GM12878 (cell line): ENCODE data around the gene SNAI3. TPM values are rescaled to one million over a fixed set of nuclear protein-coding genes. Genes with fewer than 3 reads are reported as not detected.

ENCODE experiments used
- ATAC-seq: fragments of 200-7000 bp; cut with Tn5 transposase; 3 replicates; pipeline ENCODE4 v1.9.1; 2020; ENCODE audit warnings: mild to moderate bottlenecking, moderate library complexity
- BruUV-seq: library from RNA; stranded (reverse); fragments of 400-500 nt; replicated peaks from 2 replicates; lab custom pipeline; 2021; lab: Mats Ljungman, UMichigan
- CTCF ChIA-PET: fragments of 300-600 bp; sonication (Branson Sonifier 250); formaldehyde crosslinking; extraction: SDS; loops from one replicate; lab custom pipeline; 2021; ENCODE audit warnings: inconsistent platforms; lab: Yijun Ruan, JAX
- POLR2A ChIA-PET: fragments of 350-600 bp; formaldehyde crosslinking; extraction: SDS; loops from one replicate; lab custom pipeline; 2021; ENCODE audit warnings: inconsistent platforms; lab: Charles Lee
- RAD21 ChIA-PET: fragments of 300-600 bp; sonication (Branson Sonifier 250); formaldehyde crosslinking; loops from one replicate; lab custom pipeline; 2023; ENCODE audit warnings: antibody characterized with exemption; ENCODE audit not compliant: unreplicated experiment; lab: Charles Lee
- SMC1A ChIA-PET: fragments of 300-600 bp; sonication (Branson Sonifier 250); formaldehyde crosslinking; loops from one replicate; lab custom pipeline; 2023; ENCODE audit not compliant: unreplicated experiment, uncharacterized antibody; lab: Charles Lee
- DNase-seq: peaks from one replicate; pipeline ENCODE4 v3.0.0-alpha.2; 2011; ENCODE audit warnings: low read depth, low spot score
- FAIRE-seq: peaks from 3 replicates; lab custom pipeline; 2011; peaks lifted over from hg19 to GRCh38; lab: Jason Lieb, UNC
- H2AFZ ChIP-seq: 2 replicates; pipeline ENCODE4 v1.6.0; 2011; ENCODE audit warnings: low read depth, low read length, control low read depth; ENCODE audit not compliant: control insufficient read depth
- H3K27ac ChIP-seq: 2 replicates; pipeline ENCODE4 v1.5.1; 2011; ENCODE audit warnings: control low read depth; ENCODE audit not compliant: control insufficient read depth, insufficient read depth
- H3K27me3 ChIP-seq, 2 experiments: replicated peaks in 1 of 2; 2 replicates each; pipeline versions ENCODE4 v1.6.0 to v1.6.1; 2011; ENCODE audit warnings: low read length in 1 of 2; ENCODE audit not compliant: control insufficient read depth in 2 of 2, insufficient read depth in 2 of 2
- H3K36me3 ChIP-seq, 2 experiments: 2 replicates each; pipeline ENCODE4 v1.5.1; 2011; ENCODE audit warnings: low read length in 1 of 2; ENCODE audit not compliant: control insufficient read depth in 2 of 2, insufficient read depth in 2 of 2
- H3K4me1 ChIP-seq: 2 replicates; pipeline ENCODE4 v1.6.1; 2011; ENCODE audit warnings: mild to moderate bottlenecking, low read length, moderate library complexity, mixed read lengths; ENCODE audit not compliant: control insufficient read depth, insufficient read depth
- H3K4me2 ChIP-seq: 2 replicates; pipeline ENCODE4 v1.6.0; 2011; ENCODE audit warnings: control low read depth; ENCODE audit not compliant: control insufficient read depth, insufficient read depth
- H3K4me3 ChIP-seq: fragments of 200-600 bp; sonication (generic); 2 replicates; pipeline ENCODE4 v1.5.1; 2016
- H3K79me2 ChIP-seq: 2 replicates; pipeline ENCODE4 v1.6.0; 2011; ENCODE audit warnings: low read length; ENCODE audit not compliant: control insufficient read depth, insufficient read depth
- H3K9ac ChIP-seq: 2 replicates; pipeline ENCODE4 v1.8.0; 2011; ENCODE audit warnings: low read length, control low read depth, mixed read lengths; ENCODE audit not compliant: control insufficient read depth, insufficient read depth
- H3K9me3 ChIP-seq: replicated peaks from 3 replicates; pipeline ENCODE4 v1.5.1; 2011; ENCODE audit warnings: mild to moderate bottlenecking, low read length; ENCODE audit not compliant: control insufficient read depth, insufficient read depth
- H4K20me1 ChIP-seq: 2 replicates; pipeline ENCODE4 v1.6.0; 2011; ENCODE audit not compliant: control insufficient read depth, insufficient read depth
- CEBPZ ChIP-seq: fragments of 150-350 bp; IDR thresholded peaks from 2 replicates; pipeline ENCODE4 v1.6.1; 2016; ENCODE audit warnings: low read depth, low read length
- FOXM1 ChIP-seq: IDR thresholded peaks from 2 replicates; pipeline ENCODE4 v1.6.1; 2012; ENCODE audit warnings: low read depth, mild to moderate bottlenecking, inconsistent platforms, low read length, moderate library complexity
- HDAC2 ChIP-seq: fragments of 200-600 bp; sonication (generic); IDR thresholded peaks from 2 replicates; pipeline ENCODE4 v1.6.1; 2017
- SIN3A ChIP-seq: IDR thresholded peaks from 2 replicates; pipeline ENCODE4 v1.6.1; 2012; ENCODE audit warnings: low read depth, low read length, improper control_type of control experiment
- SMAD1 ChIP-seq: fragments of 450-650 bp; IDR thresholded peaks from 2 replicates; pipeline ENCODE4 v1.6.1; 2018; ENCODE audit warnings: mild to moderate bottlenecking, low read depth; ENCODE audit not compliant: partially characterized antibody
- SP1 ChIP-seq: IDR thresholded peaks from one replicate; pipeline ENCODE4 v1.6.1; 2011; ENCODE audit warnings: low read depth, low read length
- SREBF2 ChIP-seq: IDR thresholded peaks from 2 replicates; pipeline ENCODE4 v1.6.1; 2012; ENCODE audit warnings: mild to moderate bottlenecking, low read length
- SRF ChIP-seq, 2 experiments: IDR thresholded peaks; 2 replicates each; pipeline ENCODE4 v1.6.1; 2011; ENCODE audit warnings: low read depth in 2 of 2, low read length in 2 of 2, mild to moderate bottlenecking in 1 of 2, moderate library complexity in 1 of 2
- USF1 ChIP-seq: IDR thresholded peaks from 2 replicates; pipeline ENCODE4 v1.6.1; 2011; ENCODE audit warnings: borderline replicate concordance, low read depth, mild to moderate bottlenecking, moderate library complexity, mixed read lengths, low read length; ENCODE audit not compliant: insufficient read depth; ENCODE audit errors: extremely low read length
- ZSCAN29 ChIP-seq: fragments of 450-650 bp; IDR thresholded peaks from 2 replicates; pipeline ENCODE4 v1.6.1; 2017; ENCODE audit warnings: mild to moderate bottlenecking, moderate library complexity
- ZZZ3 ChIP-seq: IDR thresholded peaks from 2 replicates; pipeline ENCODE4 v1.6.1; 2011; ENCODE audit warnings: low read depth; ENCODE audit not compliant: control insufficient read depth, insufficient read length
- WGBS: methylation state at CpG from one replicate; pipeline ENCODE4 v1.1.6; 2016; ENCODE audit warnings: low lambda C conversion rate; ENCODE audit not compliant: insufficient replicate concordance, insufficient coverage; ENCODE audit errors: missing lambda C conversion rate; 5-methylcytosine and 5-hydroxymethylcytosine counted together
- in situ Hi-C: fragments of 300-500 bp; cut with MboI; formaldehyde crosslinking; loops from 9 replicates; pipeline ENCODE4 v1.14.3; 2018; ENCODE audit warnings: mixed read lengths
- intact Hi-C: fragments of 100-400 bp; cut with micrococcal nuclease; formaldehyde crosslinking; loops from one replicate; pipeline ENCODE4 v1.14.2; 2022; ENCODE audit not compliant: unreplicated experiment
- polyA plus RNA-seq, 11 experiments: library from polyadenylated mRNA; depleted of rRNA in 4 of 11; unstranded in 6 of 11; stranded (reverse) in 5 of 11; fragments of >200 nt; fragmentation: Nextera tagmentation in 4 of 11; fragmentation: Illumina TruSeq in 1 of 11; extraction: Ambion mirVana in 4 of 11; extraction: Trizol in 1 of 11; gene quantifications; 1 replicate in 1 of 11; 2 replicates in 10 of 11; pipeline versions ENCODE4 v1.2.1 to v1.2.3, GENCODE V29; 2011 to 2016; ENCODE audit warnings: inconsistent platforms in 2 of 11, missing spikeins in 2 of 11, low read depth in 1 of 11
- total RNA-seq, 4 experiments: library from RNA; depleted of rRNA in 3 of 4; stranded (reverse); fragments of >200 nt in 3 of 4; fragmentation: Illumina TruSeq in 1 of 4; extraction: Trizol in 1 of 4; gene quantifications; 2 replicates each; pipeline versions ENCODE4 v1.2.1 to v1.2.3, GENCODE V29; 2013 to 2021

The SNAI3 gene
- total and polyA plus RNA-seq, 10 of the 15 experiments (the other 5 are each of a cell fraction or from before 2014, with no cell fraction given), result 0.21 to 7.4 (median 3.0) TPM

GRCh38 chr16:88714420-88715302 lies 28.4 kb upstream of the SNAI3 start:
- Histone ChIP-seq H4K20me1 (no peaks in the 10 kb centered on the region), H3K36me3 (peaks cover 13 to 39% of the 10 kb centered on the region in 2 experiments), H3K4me3 (no peak overlapping the region), H3K4me1 (no peaks in the 10 kb centered on the region), H2AFZ (no peak overlapping the region), H3K79me2 (no peaks in the 10 kb centered on the region), H3K9me3 (no peaks in the 10 kb centered on the region), H3K27ac (no peak overlapping the region), H3K4me2 (no peak overlapping the region), H3K27me3 (no peaks in the 10 kb centered on the region), H3K9ac (no peak overlapping the region)
- no TSS peak for BruUV-seq
- POLR2A ChIA-PET, result interaction anchor here (0.7 kb wide), 1 partner anchor 8 kb away, joined by 3 read pairs; no protein-coding TSS in a partner anchor
- WGBS, result 95% methylated on average over 27 of the region's 42 CpGs
- FAIRE-seq (no peak), ATAC-seq (no peak), DNase-seq (no peak)
- SMC1A ChIA-PET, result no interaction called here
- in situ Hi-C loops (no loop called here), intact Hi-C loops (no loop called here)
- CTCF ChIA-PET, result no interaction called here
- TF ChIP-seq SREBF2, result no peak
- TF ChIP-seq SIN3A, result no peak
- no peak for TF ChIP-seq HDAC2
- TF ChIP-seq FOXM1, result no peak
- TF ChIP-seq USF1, result no peak
- no peak for TF ChIP-seq ZZZ3
- no peak for TF ChIP-seq CEBPZ
- no peak for TF ChIP-seq SMAD1
- no peak for TF ChIP-seq ZSCAN29
- TF ChIP-seq SP1, result no peak
- TF ChIP-seq SRF (IDR thresholded peaks at IDR 0.05; ENCODE audit: low read depth in 2 of 2, low read length in 2 of 2), result no peak
- RAD21 ChIA-PET, result no interaction called here
